ENCODE results near the gene HES5.

DNA sequence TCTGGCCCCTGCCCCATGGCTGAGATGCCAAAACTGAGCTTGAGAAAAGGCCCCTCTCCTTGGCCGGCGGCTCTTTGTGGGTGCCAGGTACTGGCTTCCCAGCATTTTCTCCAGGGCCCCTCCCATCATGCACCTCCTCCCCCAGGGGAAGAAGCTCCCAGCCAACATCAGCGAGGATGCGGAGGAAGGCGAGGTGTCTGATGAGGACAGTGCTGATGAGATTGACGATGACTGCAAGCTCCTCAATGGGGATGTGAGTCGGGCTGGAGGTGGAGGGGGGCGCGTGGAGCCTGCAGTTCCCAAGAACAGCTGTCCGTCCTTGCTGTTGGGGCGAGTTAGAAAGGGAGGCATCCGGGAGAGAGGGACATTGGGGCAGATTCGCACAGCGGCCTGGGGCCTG lies 40.4 kb downstream of the HES5 start:
- no peak for TF ChIP-seq CEBPB (IDR thresholded peaks at IDR 0.05)
- no peak for TF ChIP-seq FOXM1 (IDR thresholded peaks at IDR 0.05; ENCODE audit: borderline replicate concordance, low read depth)
- TF ChIP-seq, protein P1, sequence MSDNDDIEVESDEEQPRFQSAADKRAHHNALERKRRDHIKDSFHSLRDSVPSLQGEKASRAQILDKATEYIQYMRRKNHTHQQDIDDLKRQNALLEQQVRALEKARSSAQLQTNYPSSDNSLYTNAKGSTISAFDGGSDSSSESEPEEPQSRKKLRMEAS (IDR thresholded peaks at IDR 0.05): no peak
- no peak for TF ChIP-seq RAD21 (IDR thresholded peaks at IDR 0.05; ENCODE audit: low read depth)
- no peak for TF ChIP-seq EP300 (IDR thresholded peaks at IDR 0.05; ENCODE audit: borderline replicate concordance)
- TF ChIP-seq, protein P2, sequence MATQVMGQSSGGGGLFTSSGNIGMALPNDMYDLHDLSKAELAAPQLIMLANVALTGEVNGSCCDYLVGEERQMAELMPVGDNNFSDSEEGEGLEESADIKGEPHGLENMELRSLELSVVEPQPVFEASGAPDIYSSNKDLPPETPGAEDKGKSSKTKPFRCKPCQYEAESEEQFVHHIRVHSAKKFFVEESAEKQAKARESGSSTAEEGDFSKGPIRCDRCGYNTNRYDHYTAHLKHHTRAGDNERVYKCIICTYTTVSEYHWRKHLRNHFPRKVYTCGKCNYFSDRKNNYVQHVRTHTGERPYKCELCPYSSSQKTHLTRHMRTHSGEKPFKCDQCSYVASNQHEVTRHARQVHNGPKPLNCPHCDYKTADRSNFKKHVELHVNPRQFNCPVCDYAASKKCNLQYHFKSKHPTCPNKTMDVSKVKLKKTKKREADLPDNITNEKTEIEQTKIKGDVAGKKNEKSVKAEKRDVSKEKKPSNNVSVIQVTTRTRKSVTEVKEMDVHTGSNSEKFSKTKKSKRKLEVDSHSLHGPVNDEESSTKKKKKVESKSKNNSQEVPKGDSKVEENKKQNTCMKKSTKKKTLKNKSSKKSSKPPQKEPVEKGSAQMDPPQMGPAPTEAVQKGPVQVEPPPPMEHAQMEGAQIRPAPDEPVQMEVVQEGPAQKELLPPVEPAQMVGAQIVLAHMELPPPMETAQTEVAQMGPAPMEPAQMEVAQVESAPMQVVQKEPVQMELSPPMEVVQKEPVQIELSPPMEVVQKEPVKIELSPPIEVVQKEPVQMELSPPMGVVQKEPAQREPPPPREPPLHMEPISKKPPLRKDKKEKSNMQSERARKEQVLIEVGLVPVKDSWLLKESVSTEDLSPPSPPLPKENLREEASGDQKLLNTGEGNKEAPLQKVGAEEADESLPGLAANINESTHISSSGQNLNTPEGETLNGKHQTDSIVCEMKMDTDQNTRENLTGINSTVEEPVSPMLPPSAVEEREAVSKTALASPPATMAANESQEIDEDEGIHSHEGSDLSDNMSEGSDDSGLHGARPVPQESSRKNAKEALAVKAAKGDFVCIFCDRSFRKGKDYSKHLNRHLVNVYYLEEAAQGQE (IDR thresholded peaks at IDR 0.05; ENCODE audit: low read depth): no peak
- TF ChIP-seq EGR1 (IDR thresholded peaks at IDR 0.05): no peak
- no peak for TF ChIP-seq YY1 (IDR thresholded peaks at IDR 0.05; ENCODE audit: low read depth)
- TF ChIP-seq, protein P3, sequence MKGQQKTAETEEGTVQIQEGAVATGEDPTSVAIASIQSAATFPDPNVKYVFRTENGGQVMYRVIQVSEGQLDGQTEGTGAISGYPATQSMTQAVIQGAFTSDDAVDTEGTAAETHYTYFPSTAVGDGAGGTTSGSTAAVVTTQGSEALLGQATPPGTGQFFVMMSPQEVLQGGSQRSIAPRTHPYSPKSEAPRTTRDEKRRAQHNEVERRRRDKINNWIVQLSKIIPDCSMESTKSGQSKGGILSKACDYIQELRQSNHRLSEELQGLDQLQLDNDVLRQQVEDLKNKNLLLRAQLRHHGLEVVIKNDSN (IDR thresholded peaks at IDR 0.05): no peak
- TF ChIP-seq TCF12 (IDR thresholded peaks at IDR 0.05; ENCODE audit: low read depth): no peak
- TF ChIP-seq ZBTB7A (IDR thresholded peaks at IDR 0.05; ENCODE audit: low read depth): no peak
- no peak for TF ChIP-seq CREB1 (IDR thresholded peaks at IDR 0.05; ENCODE audit: low read depth)
- no peak for TF ChIP-seq NFIC (IDR thresholded peaks at IDR 0.05)
- TF ChIP-seq TAF1 (IDR thresholded peaks at IDR 0.05; ENCODE audit: low read depth): no peak
